HCT116 (cell line): Measurements from ENCODE around the gene ASPHD1. TPM values are rescaled to one million over a fixed set of nuclear protein-coding genes. Genes with fewer than 3 reads are reported as not detected.
A peak's percentile ranks its signal among the peaks of the same experiment; 100 is the strongest.

Experiments used
- ATAC-seq: fragments of 200-7000 bp; cut with Tn5 transposase; 2 replicates; pipeline ENCODE4 v1.9.1; 2020; ENCODE audit warnings: mild to moderate bottlenecking, moderate library complexity
- BruUV-seq: library from RNA; stranded (reverse); fragments of 400-500 nt; replicated peaks from 2 replicates; lab custom pipeline; 2021; lab: Mats Ljungman, UMichigan
- CTCF ChIA-PET: fragments of 300-600 bp; sonication (Branson Sonifier 250); formaldehyde crosslinking; loops from one replicate; lab custom pipeline; 2021; ENCODE audit warnings: antibody characterized with exemption; lab: Charles Lee
- POLR2A ChIA-PET: fragments of 300-600, 350-600 bp; sonication (Branson Sonifier 250); formaldehyde crosslinking; loops from one replicate; lab custom pipeline; 2021; ENCODE audit warnings: antibody characterized with exemption; lab: Charles Lee
- RAD21 ChIA-PET, 2 experiments: fragments of 300-600 bp; sonication (Branson Sonifier 250); formaldehyde crosslinking; loops; one replicate each; lab custom pipeline; 2023; ENCODE audit warnings: low total read pairs in 2 of 2; ENCODE audit not compliant: uncharacterized antibody in 2 of 2, unreplicated experiment in 2 of 2, low non-redundant PET in 1 of 2; lab: Charles Lee
- DNase-seq: peaks from one replicate; pipeline ENCODE4 v3.0.0-alpha.2; 2010; ENCODE audit warnings: low read depth, low spot score
- H2AFZ ChIP-seq: fragments of 200-600 bp; shearing (Covaris generic), sonication (generic); 2 replicates; pipeline ENCODE4 v1.6.1; 2017; ENCODE audit warnings: low read depth, mixed run types, mixed read lengths, antibody characterized with exemption, low read length; ENCODE audit not compliant: poor library complexity, severe bottlenecking
- H3K27ac ChIP-seq: 2 replicates; pipeline ENCODE4 v1.5.1; 2012; ENCODE audit warnings: low read depth, low read length
- H3K27me3 ChIP-seq: fragments of 200-600 bp; sonication (generic); 2 replicates; pipeline ENCODE4 v1.6.1; 2016; ENCODE audit warnings: mixed run types, low read length, mixed read lengths; ENCODE audit not compliant: insufficient read depth
- H3K36me3 ChIP-seq, 2 experiments: fragments of 200-500 bp in 1 of 2; fragments of 200-600 bp in 1 of 2; sonication (Bioruptor generic) in 1 of 2; sonication (generic) in 1 of 2; 2 replicates each; pipeline versions ENCODE4 v1.5.1 to v1.6.1; 2014 to 2016; ENCODE audit warnings: low read length in 2 of 2, inconsistent platforms in 1 of 2, mixed read lengths in 1 of 2, mixed run types in 1 of 2; ENCODE audit not compliant: insufficient read depth in 2 of 2, control insufficient read depth in 1 of 2
- H3K4me1 ChIP-seq, 2 experiments: fragments of 200-600 bp in 1 of 2; sonication (generic) in 1 of 2; 2 replicates each; pipeline versions ENCODE4 v1.5.1 to v1.6.1; 2012 to 2017; ENCODE audit warnings: low read length in 2 of 2, inconsistent platforms in 1 of 2, mild to moderate bottlenecking in 1 of 2, mixed read lengths in 1 of 2, mixed run types in 1 of 2, moderate library complexity in 1 of 2; ENCODE audit not compliant: insufficient read depth in 2 of 2, control insufficient read depth in 1 of 2
- H3K4me2 ChIP-seq: fragments of 200-600 bp; sonication (generic); 2 replicates; pipeline ENCODE4 v1.6.1; 2017; ENCODE audit warnings: mixed run types, low read length, mixed read lengths
- H3K4me3 ChIP-seq, 2 experiments: fragments of 200-600 bp in 1 of 2; sonication (generic) in 1 of 2; replicated peaks in 1 of 2; 2 replicates each; pipeline ENCODE4 v1.5.1; 2011 to 2016; ENCODE audit warnings: low read length in 2 of 2, control low read depth in 1 of 2, low read depth in 1 of 2, mild to moderate bottlenecking in 1 of 2, mixed read lengths in 1 of 2, mixed run types in 1 of 2
- H3K79me2 ChIP-seq: fragments of 200-600 bp; sonication (generic); 2 replicates; pipeline ENCODE4 v1.6.1; 2017; ENCODE audit warnings: mild to moderate bottlenecking, mixed run types, low read length, moderate library complexity, mixed read lengths; ENCODE audit not compliant: insufficient read depth
- H3K9ac ChIP-seq: fragments of 200-600 bp; sonication (generic); 2 replicates; pipeline ENCODE4 v1.6.1; 2016; ENCODE audit warnings: low read length, mixed read lengths
- H3K9me2 ChIP-seq: fragments of 200-600 bp; sonication (generic), shearing (Covaris generic); 2 replicates; pipeline ENCODE4 v1.6.1; 2017; ENCODE audit warnings: mixed run types, mild to moderate bottlenecking, moderate library complexity; ENCODE audit not compliant: insufficient read depth
- H3K9me3 ChIP-seq, 2 experiments: fragments of 200-500 bp in 1 of 2; fragments of 200-600 bp in 1 of 2; sonication (Bioruptor generic) in 1 of 2; sonication (generic) in 1 of 2; 2 replicates each; pipeline ENCODE4 v1.6.1; 2014 to 2017; ENCODE audit warnings: low read length in 2 of 2, mixed read lengths in 2 of 2, inconsistent platforms in 1 of 2, low read depth in 1 of 2, mild to moderate bottlenecking in 1 of 2, mixed run types in 1 of 2, moderate library complexity in 1 of 2; ENCODE audit not compliant: control insufficient read depth in 1 of 2, insufficient read depth in 1 of 2
- H4K20me1 ChIP-seq: fragments of 200-600 bp; sonication (generic), shearing (Covaris generic); 2 replicates; pipeline ENCODE4 v1.6.1; 2017; ENCODE audit warnings: mixed run types, mild to moderate bottlenecking, moderate library complexity; ENCODE audit not compliant: insufficient read depth
- CEBPB ChIP-seq: IDR thresholded peaks from 2 replicates; pipeline ENCODE4 v1.6.1; 2012; ENCODE audit warnings: low read depth
- EZH2 ChIP-seq: fragments of 200-600 bp; sonication (generic); IDR thresholded peaks from 2 replicates; pipeline ENCODE4 v1.6.1; 2017; ENCODE audit warnings: antibody characterized with exemption, mixed run types
- EZH2phosphoT487 ChIP-seq: fragments of 200-600 bp; IDR thresholded peaks from 2 replicates; pipeline ENCODE4 v1.6.1; 2018; ENCODE audit warnings: antibody characterized with exemption, borderline replicate concordance
- RAD21 ChIP-seq: IDR thresholded peaks from 2 replicates; pipeline ENCODE4 v1.6.1; 2012; ENCODE audit warnings: low read depth, mild to moderate bottlenecking
- YY1 ChIP-seq: IDR thresholded peaks from 2 replicates; pipeline ENCODE4 v1.6.1; 2011; ENCODE audit warnings: low read length, low read depth, moderate library complexity, mild to moderate bottlenecking; ENCODE audit not compliant: insufficient replicate concordance; ENCODE audit errors: extremely low read depth
- intact Hi-C: fragments of 100-400 bp; cut with micrococcal nuclease; formaldehyde crosslinking; loops from 2 replicates; pipeline ENCODE4 v1.10.0; 2022
- total RNA-seq: library from RNA; stranded (reverse); gene quantifications from one replicate; pipeline ENCODE4 v1.2.1, GENCODE V29; 2021; ENCODE audit not compliant: unreplicated experiment

The ASPHD1 gene
- total RNA-seq, 1 experiment from 2014 or later = 18.4 TPM

- no peak overlapping the region for H3K4me3 ChIP-seq
- H3K27ac ChIP-seq = no peak overlapping the region
- intact Hi-C loops = no loop called here
- TF ChIP-seq EZH2phosphoT487 = no peak
- TF ChIP-seq RAD21 = 0 out of 2 replicates have a peak, but pooled peaks have one; percentile 4
- ATAC-seq (0 out of 2 replicates have a peak, but pooled peaks have one; percentile 21), DNase-seq (no peak)
- ChIA-PET POLR2A (interaction anchor here (0.6 kb wide), 1 partner anchor 209 kb away, joined by 6 read pairs; no protein-coding TSS in a partner anchor), RAD21 (no interaction called here), CTCF (no interaction called here)
- H2AFZ ChIP-seq = no peak overlapping the region
- H3K9me3 ChIP-seq = no peaks in the 10 kb centered on the region
- H3K4me2 ChIP-seq = no peak overlapping the region
- H3K36me3 ChIP-seq = no peaks in the 10 kb centered on the region; a peak in 3 of 4 replicates
- no peaks in the 10 kb centered on the region for H3K79me2 ChIP-seq
- no peaks in the 10 kb centered on the region for H4K20me1 ChIP-seq
- BruUV-seq = no TSS peak
- H3K9ac ChIP-seq = no peak overlapping the region
- no peaks in the 10 kb centered on the region for H3K9me2 ChIP-seq
- H3K4me1 ChIP-seq = no peaks in the 10 kb centered on the region
- H3K27me3 ChIP-seq = no peaks in the 10 kb centered on the region
These were observed 10.8 kb downstream of the ASPHD1 start for GRCh38 chr16:29910819-29911675.

GRCh38 chr16:29911676-29912010 lies 11.4 kb downstream of the ASPHD1 start:
- Histone ChIP-seq H3K9ac (no peak overlapping the region), H3K9me2 (no peaks in the 10 kb centered on the region), H2AFZ (no peak overlapping the region), H3K4me3 (no peak overlapping the region), H3K36me3 (peaks cover 0 to 3% of the 10 kb centered on the region in 2 experiments; a peak in 3 of 4 replicates), H3K27me3 (no peaks in the 10 kb centered on the region), H3K4me2 (no peak overlapping the region), H4K20me1 (no peaks in the 10 kb centered on the region), H3K4me1 (no peaks in the 10 kb centered on the region), H3K27ac (no peak overlapping the region), H3K9me3 (no peaks in the 10 kb centered on the region), H3K79me2 (no peaks in the 10 kb centered on the region)
- TF ChIP-seq CEBPB = no peak
- TF ChIP-seq YY1 = no peak
- TF ChIP-seq EZH2 = no peak
- intact Hi-C loops = no loop called here
- 0 out of 2 replicates have a peak, but pooled peaks have one; percentile 4 for ATAC-seq
- ChIA-PET CTCF (no interaction called here), POLR2A (interaction anchor here (0.6 kb wide), 1 partner anchor 209 kb away, joined by 6 read pairs; no protein-coding TSS in a partner anchor), RAD21 (no interaction called here)
- BruUV-seq = no TSS peak
- DNase-seq = no peak
